Testis (tissue), 2 donors: ENCODE data around the gene WDR44.

Experiments
- POLR2A ChIP-seq: fragments of 450-650 bp; IDR thresholded peaks from one replicate; pipeline ENCODE4 v1.6.1; 2017; ENCODE audit warnings: antibody characterized with exemption, mild to moderate bottlenecking, moderate library complexity
- TF ChIP-seq, protein P1 (sequence below), 3 experiments: fragments of 450-650 bp in 2 of 3; fragments of 200-600 bp in 1 of 3; sonication (generic) in 1 of 3; IDR thresholded peaks; one replicate each; pipeline ENCODE4 v1.5.1; 2016 to 2019; ENCODE audit warnings: antibody characterized with exemption in 3 of 3, mild to moderate bottlenecking in 2 of 3, moderate library complexity in 1 of 3

DNA sequence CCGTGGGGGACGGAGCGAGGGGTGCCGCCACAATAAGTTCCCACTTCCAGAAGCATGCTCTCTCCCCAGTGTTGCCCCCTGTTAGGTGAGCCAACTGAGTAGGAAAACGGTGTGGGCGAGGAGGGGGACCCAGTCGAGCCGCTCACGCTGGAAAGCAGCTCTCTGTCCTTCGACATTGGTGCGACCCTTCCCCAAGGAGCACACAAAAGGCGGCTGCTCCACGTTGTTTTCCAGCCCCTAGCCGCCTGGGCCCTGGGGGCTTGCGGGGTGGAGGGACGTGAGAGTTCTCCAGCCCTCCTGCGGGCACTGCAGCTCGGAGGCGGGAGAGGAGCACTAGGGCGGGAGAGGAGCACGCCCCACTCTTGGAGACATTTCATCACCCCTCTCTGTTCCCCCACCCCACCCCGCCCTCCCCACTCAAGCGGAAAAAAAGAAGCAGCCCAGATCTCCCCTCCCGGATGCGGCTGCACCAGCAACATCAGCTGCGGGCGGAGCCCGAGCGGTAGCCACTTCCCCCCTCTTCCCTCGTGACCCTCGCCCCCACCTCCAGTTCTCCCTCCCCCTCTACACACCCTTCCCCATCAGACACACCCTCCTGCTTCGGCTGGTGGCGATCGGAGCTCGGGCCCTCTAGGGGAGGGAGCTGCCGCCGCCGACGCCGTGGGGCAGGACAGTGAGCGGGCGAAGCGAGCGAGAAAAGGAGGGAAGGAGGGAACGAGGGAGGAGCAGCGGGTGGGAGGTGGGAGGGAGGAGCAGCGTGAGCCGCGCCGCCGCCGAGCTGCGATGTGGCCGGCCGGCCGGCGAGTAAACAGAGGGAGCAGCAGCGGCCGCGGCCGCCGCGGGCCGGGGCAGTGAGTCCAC is 149.4 kb downstream of the WDR44 start, which contains the start of gene DOCK11:
- no peak for TF ChIP-seq POLR2A
- TF ChIP-seq, protein P1, sequence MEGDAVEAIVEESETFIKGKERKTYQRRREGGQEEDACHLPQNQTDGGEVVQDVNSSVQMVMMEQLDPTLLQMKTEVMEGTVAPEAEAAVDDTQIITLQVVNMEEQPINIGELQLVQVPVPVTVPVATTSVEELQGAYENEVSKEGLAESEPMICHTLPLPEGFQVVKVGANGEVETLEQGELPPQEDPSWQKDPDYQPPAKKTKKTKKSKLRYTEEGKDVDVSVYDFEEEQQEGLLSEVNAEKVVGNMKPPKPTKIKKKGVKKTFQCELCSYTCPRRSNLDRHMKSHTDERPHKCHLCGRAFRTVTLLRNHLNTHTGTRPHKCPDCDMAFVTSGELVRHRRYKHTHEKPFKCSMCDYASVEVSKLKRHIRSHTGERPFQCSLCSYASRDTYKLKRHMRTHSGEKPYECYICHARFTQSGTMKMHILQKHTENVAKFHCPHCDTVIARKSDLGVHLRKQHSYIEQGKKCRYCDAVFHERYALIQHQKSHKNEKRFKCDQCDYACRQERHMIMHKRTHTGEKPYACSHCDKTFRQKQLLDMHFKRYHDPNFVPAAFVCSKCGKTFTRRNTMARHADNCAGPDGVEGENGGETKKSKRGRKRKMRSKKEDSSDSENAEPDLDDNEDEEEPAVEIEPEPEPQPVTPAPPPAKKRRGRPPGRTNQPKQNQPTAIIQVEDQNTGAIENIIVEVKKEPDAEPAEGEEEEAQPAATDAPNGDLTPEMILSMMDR (IDR thresholded peaks at IDR 0.05), result no peak
